H1 (cell line): ENCODE data around the gene MBTPS2.

Experiments
- CTCF ChIP-seq, 3 experiments: IDR thresholded peaks; 1 replicate in 2 of 3; 2 replicates in 1 of 3; pipeline versions ENCODE4 v1.5.1 to v1.6.1; 2011; ENCODE audit warnings: low read length in 3 of 3, mild to moderate bottlenecking in 3 of 3, inconsistent platforms in 2 of 3, low read depth in 1 of 3, moderate library complexity in 1 of 3; ENCODE audit not compliant: insufficient read depth in 1 of 3; ENCODE audit errors: control extremely low read depth in 1 of 3
- SIX5 ChIP-seq: IDR thresholded peaks from 2 replicates; pipeline ENCODE4 v1.6.1; 2011; ENCODE audit warnings: mild to moderate bottlenecking, low read depth, low read length

DNA sequence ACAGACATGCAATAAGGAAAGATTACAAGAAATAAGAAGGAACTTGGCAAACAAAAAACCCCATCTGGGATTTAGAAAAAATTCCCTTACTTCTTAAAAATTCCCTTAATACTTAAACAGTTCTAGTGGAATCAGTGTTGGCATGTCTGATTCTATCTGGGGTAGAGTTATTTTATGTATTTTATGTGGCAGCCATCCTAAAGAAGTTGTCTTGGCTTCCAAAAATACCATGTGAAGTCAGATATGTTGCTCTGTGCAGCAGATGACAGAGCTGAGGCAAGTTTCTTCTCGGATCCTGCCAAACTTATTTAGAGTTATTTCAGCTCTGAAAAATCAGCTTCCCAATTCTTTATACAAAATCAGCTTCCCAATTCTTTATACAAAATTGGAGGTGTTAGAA, 31.1 kb downstream of the MBTPS2 start:
- TF ChIP-seq SIX5 = no peak
- no peak for TF ChIP-seq CTCF (IDR thresholded peaks at IDR 0.05; ENCODE audit: control extremely low read depth in 1 of 3, insufficient read depth in 1 of 3, low read depth in 1 of 3, low read length in 3 of 3)
